HepG2 (cell line): ENCODE measurements around the gene SLC16A3. TPM values are rescaled to one million over a fixed set of nuclear protein-coding genes. Genes with fewer than 3 reads are reported as not detected.

ENCODE experiments used
- ATAC-seq: fragments of 200-7000 bp; cut with Tn5 transposase; 3 replicates; pipeline ENCODE4 v1.9.1; 2020; ENCODE audit warnings: mild to moderate bottlenecking, moderate library complexity
- BruUV-seq: library from RNA; stranded (reverse); fragments of 400-500 nt; replicated peaks from 2 replicates; lab custom pipeline; 2021; lab: Mats Ljungman, UMichigan
- CTCF ChIA-PET: fragments of 300-600 bp; formaldehyde crosslinking; extraction: SDS; loops from one replicate; lab custom pipeline; 2021; ENCODE audit warnings: low total read pairs, inconsistent platforms, low intra/inter-chr PET ratio; lab: Yijun Ruan, JAX
- POLR2A ChIA-PET: fragments of 350-600 bp; sonication (Branson Sonifier 250); formaldehyde crosslinking; loops from one replicate; lab custom pipeline; 2020; ENCODE audit warnings: antibody characterized with exemption, inconsistent platforms; lab: Yijun Ruan, JAX
- DNase-seq: peaks from one replicate; pipeline ENCODE4 v3.0.0-alpha.2; 2015; ENCODE audit warnings: low spot score
- FAIRE-seq: peaks from 3 replicates; lab custom pipeline; 2011; peaks lifted over from hg19 to GRCh38; lab: Jason Lieb, UNC
- H2AFZ ChIP-seq: one replicate; pipeline ENCODE4 v1.6.1; 2011; ENCODE audit warnings: low read length, inconsistent platforms
- H3K27ac ChIP-seq: fragments of 300-600 bp; 3 replicates; pipeline ENCODE4 v1.8.0; 2011; ENCODE audit warnings: mixed run types, mild to moderate bottlenecking, mixed read lengths, low read length, inconsistent platforms; ENCODE audit not compliant: insufficient read depth; ENCODE audit errors: extremely low read length
- H3K27me3 ChIP-seq, 2 experiments: fragments of 200-600 bp in 1 of 2; 2 replicates in 1 of 2; 3 replicates in 1 of 2; pipeline versions ENCODE4 v1.6.0 to v1.8.0; 2011; ENCODE audit warnings: low read length in 2 of 2, mild to moderate bottlenecking in 2 of 2, moderate library complexity in 2 of 2, inconsistent platforms in 1 of 2; ENCODE audit not compliant: insufficient read depth in 2 of 2, control insufficient read depth in 1 of 2
- H3K36me3 ChIP-seq, 2 experiments: fragments of 200-600 bp in 1 of 2; replicated peaks in 1 of 2; 2 replicates in 1 of 2; 3 replicates in 1 of 2; pipeline versions ENCODE4 v1.5.1 to v1.8.0; 2011; ENCODE audit warnings: low read length in 2 of 2, inconsistent platforms in 1 of 2; ENCODE audit not compliant: insufficient read depth in 2 of 2, control insufficient read depth in 1 of 2
- H3K4me1 ChIP-seq: 2 replicates; pipeline ENCODE4 v1.5.1; 2012; ENCODE audit warnings: low read length, inconsistent platforms; ENCODE audit not compliant: insufficient read depth
- H3K4me2 ChIP-seq: 2 replicates; pipeline ENCODE4 v1.6.0; 2011; ENCODE audit warnings: low read depth, low read length, inconsistent platforms
- H3K4me3 ChIP-seq, 3 experiments: fragments of 200-600 bp in 1 of 3; sonication (generic), shearing (Covaris generic) in 1 of 3; replicated peaks in 1 of 3; 2 replicates each; pipeline ENCODE4 v1.5.1; 2011 to 2016; ENCODE audit warnings: low read length in 3 of 3, inconsistent platforms in 2 of 3, low read depth in 2 of 3, mild to moderate bottlenecking in 2 of 3, control low read depth in 1 of 3, mixed read lengths in 1 of 3; ENCODE audit not compliant: insufficient read depth in 1 of 3
- H3K79me2 ChIP-seq: one replicate; pipeline ENCODE4 v1.6.1; 2011; ENCODE audit warnings: low read length, inconsistent platforms; ENCODE audit not compliant: insufficient read depth
- H3K9ac ChIP-seq: 2 replicates; pipeline ENCODE4 v1.6.0; 2011; ENCODE audit warnings: mild to moderate bottlenecking, low read depth, low read length, inconsistent platforms; ENCODE audit not compliant: insufficient read depth
- H3K9me3 ChIP-seq: 2 replicates; pipeline ENCODE4 v1.5.1; 2012; ENCODE audit warnings: mild to moderate bottlenecking, low read length
- H4K20me1 ChIP-seq: 2 replicates; pipeline ENCODE4 v1.6.0; 2011; ENCODE audit warnings: inconsistent platforms, mild to moderate bottlenecking, low read length, moderate library complexity; ENCODE audit not compliant: insufficient read depth
- ARNT2 ChIP-seq: sonication (generic); formaldehyde crosslinking; IDR thresholded peaks from 2 replicates; pipeline ENCODE4 v1.8.0; 2022; ENCODE audit warnings: mild to moderate bottlenecking, low read depth, missing genetic modification reagents, moderate library complexity
- ATRX ChIP-seq: sonication (generic); formaldehyde crosslinking; IDR thresholded peaks from 2 replicates; pipeline ENCODE4 v1.4.0; 2020; ENCODE audit warnings: missing genetic modification reagents, borderline replicate concordance
- BRCA1 ChIP-seq: sonication (generic); formaldehyde crosslinking; IDR thresholded peaks from 2 replicates; pipeline ENCODE4 v1.4.0; 2020; ENCODE audit warnings: missing genetic modification reagents
- FLYWCH1 ChIP-seq: sonication (generic); formaldehyde crosslinking; IDR thresholded peaks from 2 replicates; pipeline ENCODE4 v1.8.1; 2023; ENCODE audit warnings: mild to moderate bottlenecking, missing genetic modification reagents
- HOXA3 ChIP-seq: sonication (generic); formaldehyde crosslinking; IDR thresholded peaks from 2 replicates; pipeline ENCODE4 v1.5.0; 2020; ENCODE audit warnings: missing genetic modification reagents
- HOXA5 ChIP-seq: sonication (generic); formaldehyde crosslinking; IDR thresholded peaks from 2 replicates; pipeline ENCODE4 v1.4.0; 2020; ENCODE audit warnings: missing genetic modification reagents
- HOXD1 ChIP-seq: sonication (generic); formaldehyde crosslinking; IDR thresholded peaks from 2 replicates; pipeline ENCODE4 v1.5.0; 2020; ENCODE audit warnings: missing genetic modification reagents
- NFYB ChIP-seq: sonication (generic); formaldehyde crosslinking; IDR thresholded peaks from 2 replicates; pipeline ENCODE4 v1.4.0; 2020; ENCODE audit warnings: missing genetic modification reagents
- PAF1 ChIP-seq: IDR thresholded peaks from 2 replicates; pipeline ENCODE4 v1.6.1; 2016; ENCODE audit warnings: missing genetic modification reagents, missing compliant biosample characterization
- PAWR ChIP-seq: sonication (generic); formaldehyde crosslinking; IDR thresholded peaks from 2 replicates; pipeline ENCODE4 v1.4.0; 2020; ENCODE audit warnings: missing genetic modification reagents, mild to moderate bottlenecking, borderline replicate concordance
- RBFOX2 ChIP-seq: fragments of 200-400 bp; formaldehyde crosslinking; IDR thresholded peaks from 2 replicates; pipeline ENCODE4 v1.6.1; 2017; ENCODE audit warnings: low read depth, mild to moderate bottlenecking, low read length
- SNAPC2 ChIP-seq: sonication (generic); formaldehyde crosslinking; IDR thresholded peaks from 2 replicates; pipeline ENCODE4 v1.8.1; 2022; ENCODE audit warnings: mild to moderate bottlenecking, missing genetic modification reagents
- SP4 ChIP-seq: sonication (generic); formaldehyde crosslinking; IDR thresholded peaks from 2 replicates; pipeline ENCODE4 v1.8.1; 2023; ENCODE audit warnings: mild to moderate bottlenecking, missing genetic modification reagents
- THAP11 ChIP-seq: IDR thresholded peaks from 2 replicates; pipeline ENCODE4 v1.6.1; 2016; ENCODE audit warnings: missing biosample characterization, missing genetic modification reagents
- TOPORS ChIP-seq: sonication (generic); formaldehyde crosslinking; IDR thresholded peaks from 2 replicates; pipeline ENCODE4 v1.8.0; 2023; ENCODE audit warnings: mild to moderate bottlenecking, missing genetic modification reagents
- ZFP90 ChIP-seq: sonication (generic); formaldehyde crosslinking; IDR thresholded peaks from 2 replicates; pipeline ENCODE4 v1.8.0; 2022; ENCODE audit warnings: missing genetic modification reagents, mild to moderate bottlenecking, inconsistent platforms, borderline replicate concordance
- ZMYM4 ChIP-seq: sonication (generic); formaldehyde crosslinking; IDR thresholded peaks from 2 replicates; pipeline ENCODE4 v1.8.1; 2023; ENCODE audit warnings: mild to moderate bottlenecking, missing genetic modification reagents
- ZNF260 ChIP-seq: sonication (generic); formaldehyde crosslinking; IDR thresholded peaks from 2 replicates; pipeline ENCODE4 v1.4.0; 2020; ENCODE audit warnings: missing genetic modification reagents, low read depth, mild to moderate bottlenecking, borderline replicate concordance
- ZNF792 ChIP-seq: IDR thresholded peaks from 2 replicates; pipeline ENCODE4 v1.6.1; 2016
- WGBS: methylation state at CpG from one replicate; pipeline ENCODE4 v1.1.6; 2017; ENCODE audit warnings: low lambda C conversion rate; 5-methylcytosine and 5-hydroxymethylcytosine counted together
- in situ Hi-C: cut with HindIII; loops from 2 replicates; pipeline ENCODE4 v1.10.0; 2017; ENCODE audit warnings: low pct_unique_long_range_greater_than_20kb; ENCODE audit not compliant: extremely low pct_ligation_motif_present
- intact Hi-C: fragments of 100-400 bp; cut with micrococcal nuclease; formaldehyde crosslinking; loops from one replicate; pipeline ENCODE4 v1.10.0; 2022; ENCODE audit not compliant: unreplicated experiment
- polyA plus RNA-seq, 8 experiments: library from polyadenylated mRNA; depleted of rRNA in 3 of 8; stranded (reverse) in 7 of 8; unstranded in 1 of 8; fragments of >200 nt; fragmentation: Illumina TruSeq in 4 of 8; extraction: Trizol in 4 of 8; gene quantifications; 2 replicates each; pipeline versions ENCODE4 v1.2.1 to v1.2.3, GENCODE V29; 2011 to 2016; ENCODE audit warnings: low read depth in 4 of 8, missing spikeins in 1 of 8, mixed read lengths in 1 of 8; ENCODE audit not compliant: insufficient read depth in 1 of 8
- total RNA-seq, 5 experiments: library from RNA; depleted of rRNA; stranded (reverse); fragments of >200 nt; fragmentation: Illumina TruSeq; extraction: Trizol; gene quantifications; 2 replicates each; pipeline ENCODE4 v1.2.3, GENCODE V29; 2016; ENCODE audit warnings: low read depth in 1 of 5
- TF ChIP-seq, protein P1 (sequence below): sonication (generic); formaldehyde crosslinking; IDR thresholded peaks from 2 replicates; pipeline ENCODE4 v1.5.0; 2020; ENCODE audit warnings: missing genetic modification reagents
- TF ChIP-seq, protein P2 (sequence below): sonication (generic); formaldehyde crosslinking; IDR thresholded peaks from 2 replicates; pipeline ENCODE4 v1.5.1; 2020; ENCODE audit warnings: mild to moderate bottlenecking, missing genetic modification reagents, borderline replicate concordance
- TF ChIP-seq, protein P3 (sequence below): sonication (generic); formaldehyde crosslinking; IDR thresholded peaks from 2 replicates; pipeline ENCODE4 v1.5.0; 2020; ENCODE audit warnings: mild to moderate bottlenecking, missing genetic modification reagents

SLC16A3 gene
- total and polyA plus RNA-seq, 2 of the 13 experiments (the other 11 are each of a cell fraction or from before 2014, with no cell fraction given), result 242 to 349 TPM

DNA sequence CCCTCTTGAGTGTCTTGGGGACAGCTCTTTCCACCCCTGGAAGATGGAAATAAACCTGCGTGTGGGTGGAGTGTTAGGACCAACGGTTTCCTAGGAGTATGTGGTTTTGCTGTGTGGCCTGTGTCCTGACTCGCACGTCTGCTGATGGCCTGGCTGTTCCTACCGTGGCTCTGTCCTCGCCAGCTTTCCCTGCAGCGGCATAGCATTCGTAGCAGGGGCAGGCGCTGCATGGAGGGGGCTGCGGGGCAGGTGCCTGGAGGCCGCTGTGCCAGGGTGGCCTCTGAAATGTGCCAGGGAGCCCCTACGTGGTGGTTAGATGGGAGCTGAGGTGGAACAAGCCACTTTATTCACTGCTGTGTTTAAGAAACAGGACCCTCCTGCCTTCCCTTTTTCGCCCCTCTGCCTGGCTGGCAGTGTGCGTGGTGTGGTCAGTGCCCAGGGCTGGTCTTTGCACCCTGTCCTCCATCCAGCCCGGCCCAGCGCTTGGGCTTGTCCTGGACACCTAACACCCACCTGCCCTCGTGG lies 10.6 kb downstream of the SLC16A3 start:
- H3K27ac ChIP-seq, result peak overlapping the region; percentile 72
- ATAC-seq (no peak), DNase-seq (no peak), FAIRE-seq (no peak)
- 79% methylated on average over 15 of the region's 17 CpGs for WGBS
- ChIA-PET CTCF (no interaction called here), POLR2A (interaction anchor here (0.8 to 7.2 kb wide), 10 partner anchors 9 to 87 kb away, joined by 3 to 96 read pairs (median 38); partner anchors contain the start of genes CCDC57, CSNK1D and SLC16A3)
- intact Hi-C loops (loop anchor here (10.0 kb wide), 1 partner anchor 135 kb away; no protein-coding TSS in a partner anchor), in situ Hi-C loops (no loop called here)
- H2AFZ ChIP-seq, result no peak overlapping the region
- no TSS peak for BruUV-seq
- H3K9me3 ChIP-seq, result no peaks in the 10 kb centered on the region
- H3K79me2 ChIP-seq, result peaks cover 25% of the 10 kb centered on the region
- peaks cover 35 to 47% of the 10 kb centered on the region in 2 experiments for H3K36me3 ChIP-seq
- H3K4me2 ChIP-seq, result peak overlapping the region; percentile 64
- H3K4me1 ChIP-seq, result peaks cover 98% of the 10 kb centered on the region
- no peaks in the 10 kb centered on the region for H3K27me3 ChIP-seq
- H4K20me1 ChIP-seq, result peaks cover 93% of the 10 kb centered on the region
- 0 out of 6 replicates have a peak overlapping the region, but pooled peaks of 1 of the 3 experiments have one; percentile 13 for H3K4me3 ChIP-seq
- H3K9ac ChIP-seq, result peak overlapping the region; percentile 41
- TF ChIP-seq SNAPC2 (CRISPR knock-in tag) (0 out of 2 replicates have a peak, but pooled peaks have one; percentile 51), THAP11 (CRISPR knock-in tag) (no peak), ATRX (no peak), HOXD1 (0 out of 2 replicates have a peak, but pooled peaks have one; percentile 29), BRCA1 (CRISPR knock-in tag) (peak; percentile 20; the same call in 1 of the 2 replicates), ZFP90 (CRISPR knock-in tag) (no peak), ZNF260 (CRISPR knock-in tag) (0 out of 2 replicates have a peak, but pooled peaks have one; percentile 15), PAF1 (CRISPR knock-in tag) (peak; percentile 49; the same call in 1 of the 2 replicates), TOPORS (CRISPR knock-in tag) (no peak), ZNF792 (CRISPR knock-in tag) (no peak), SP4 (CRISPR knock-in tag) (peak; percentile 1; the same call in 1 of the 2 replicates), RBFOX2 (peak; percentile 78), HOXA3 (no peak), NFYB (CRISPR knock-in tag) (no peak), ZMYM4 (CRISPR knock-in tag) (no peak), HOXA5 (CRISPR knock-in tag) (no peak), FLYWCH1 (CRISPR knock-in tag) (no peak), ARNT2 (CRISPR knock-in tag) (peak; percentile 17; the same call in 1 of the 2 replicates), PAWR (CRISPR knock-in tag) (no peak)
- TF ChIP-seq, protein P1, sequence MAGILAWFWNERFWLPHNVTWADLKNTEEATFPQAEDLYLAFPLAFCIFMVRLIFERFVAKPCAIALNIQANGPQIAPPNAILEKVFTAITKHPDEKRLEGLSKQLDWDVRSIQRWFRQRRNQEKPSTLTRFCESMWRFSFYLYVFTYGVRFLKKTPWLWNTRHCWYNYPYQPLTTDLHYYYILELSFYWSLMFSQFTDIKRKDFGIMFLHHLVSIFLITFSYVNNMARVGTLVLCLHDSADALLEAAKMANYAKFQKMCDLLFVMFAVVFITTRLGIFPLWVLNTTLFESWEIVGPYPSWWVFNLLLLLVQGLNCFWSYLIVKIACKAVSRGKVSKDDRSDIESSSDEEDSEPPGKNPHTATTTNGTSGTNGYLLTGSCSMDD (CRISPR knock-in tag), result no peak
- TF ChIP-seq, protein P2, sequence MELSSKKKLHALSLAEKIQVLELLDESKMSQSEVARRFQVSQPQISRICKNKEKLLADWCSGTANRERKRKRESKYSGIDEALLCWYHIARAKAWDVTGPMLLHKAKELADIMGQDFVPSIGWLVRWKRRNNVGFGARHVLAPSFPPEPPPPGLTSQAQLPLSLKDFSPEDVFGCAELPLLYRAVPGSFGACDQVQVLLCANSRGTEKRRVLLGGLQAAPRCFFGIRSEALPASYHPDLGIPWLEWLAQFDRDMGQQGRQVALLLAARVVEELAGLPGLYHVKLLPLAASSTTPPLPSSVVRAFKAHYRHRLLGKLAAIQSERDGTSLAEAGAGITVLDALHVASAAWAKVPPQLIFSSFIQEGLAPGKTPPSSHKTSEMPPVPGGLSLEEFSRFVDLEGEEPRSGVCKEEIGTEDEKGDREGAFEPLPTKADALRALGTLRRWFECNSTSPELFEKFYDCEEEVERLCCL (CRISPR knock-in tag), result peak; percentile 21; the same call in 1 of the 2 replicates
- TF ChIP-seq, protein P3, sequence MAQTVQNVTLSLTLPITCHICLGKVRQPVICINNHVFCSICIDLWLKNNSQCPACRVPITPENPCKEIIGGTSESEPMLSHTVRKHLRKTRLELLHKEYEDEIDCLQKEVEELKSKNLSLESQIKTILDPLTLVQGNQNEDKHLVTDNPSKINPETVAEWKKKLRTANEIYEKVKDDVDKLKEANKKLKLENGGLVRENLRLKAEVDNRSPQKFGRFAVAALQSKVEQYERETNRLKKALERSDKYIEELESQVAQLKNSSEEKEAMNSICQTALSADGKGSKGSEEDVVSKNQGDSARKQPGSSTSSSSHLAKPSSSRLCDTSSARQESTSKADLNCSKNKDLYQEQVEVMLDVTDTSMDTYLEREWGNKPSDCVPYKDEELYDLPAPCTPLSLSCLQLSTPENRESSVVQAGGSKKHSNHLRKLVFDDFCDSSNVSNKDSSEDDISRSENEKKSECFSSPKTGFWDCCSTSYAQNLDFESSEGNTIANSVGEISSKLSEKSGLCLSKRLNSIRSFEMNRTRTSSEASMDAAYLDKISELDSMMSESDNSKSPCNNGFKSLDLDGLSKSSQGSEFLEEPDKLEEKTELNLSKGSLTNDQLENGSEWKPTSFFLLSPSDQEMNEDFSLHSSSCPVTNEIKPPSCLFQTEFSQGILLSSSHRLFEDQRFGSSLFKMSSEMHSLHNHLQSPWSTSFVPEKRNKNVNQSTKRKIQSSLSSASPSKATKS, result no peak
